GM23248 (cell line): ENCODE results near the gene C4orf51.

Experiments
- EZH2 ChIP-seq: fragments of 200-600 bp; sonication (generic); IDR thresholded peaks from 2 replicates; pipeline ENCODE4 v1.6.1; 2018; ENCODE audit warnings: antibody characterized with exemption, mild to moderate bottlenecking; ENCODE audit not compliant: insufficient read depth, poor library complexity, severe bottlenecking
- EZH2phosphoT487 ChIP-seq: fragments of 200-600 bp; sonication (generic); IDR thresholded peaks from 2 replicates; pipeline ENCODE4 v1.6.1; 2018; ENCODE audit warnings: antibody characterized with exemption, moderate library complexity, mild to moderate bottlenecking, low read depth; ENCODE audit not compliant: insufficient read depth

DNA sequence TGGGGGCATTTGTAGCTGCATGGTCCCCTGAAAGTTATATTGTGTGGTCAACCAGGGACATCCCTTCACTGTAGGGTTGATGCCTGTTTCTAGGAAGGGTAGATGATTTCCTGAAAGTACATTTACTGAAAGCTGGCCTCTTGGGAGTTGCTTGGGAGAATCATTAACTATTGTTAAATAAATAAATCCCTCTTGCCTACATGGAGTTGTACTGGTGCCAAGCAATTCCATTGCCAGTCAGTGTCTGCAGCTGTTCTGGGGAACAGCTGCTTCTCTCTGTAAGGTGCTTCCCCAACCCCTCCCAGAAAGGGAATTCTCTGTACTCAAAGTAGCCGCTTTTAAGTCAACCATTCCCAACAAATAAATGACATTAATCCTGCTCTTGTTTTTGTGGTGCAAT is 51.1 kb downstream of the C4orf51 start:
- TF ChIP-seq EZH2 (no peak), EZH2phosphoT487 (no peak)
